ENCODE results near the gene KRTAP10-3. TPM values are rescaled to one million over a fixed set of nuclear protein-coding genes. Genes with fewer than 3 reads are reported as not detected.

The KRTAP10-3 gene
- total and polyA plus RNA-seq, 9 of the 15 experiments (the other 6 are each of a cell fraction or from before 2014, with no cell fraction given): not detected

DNA sequence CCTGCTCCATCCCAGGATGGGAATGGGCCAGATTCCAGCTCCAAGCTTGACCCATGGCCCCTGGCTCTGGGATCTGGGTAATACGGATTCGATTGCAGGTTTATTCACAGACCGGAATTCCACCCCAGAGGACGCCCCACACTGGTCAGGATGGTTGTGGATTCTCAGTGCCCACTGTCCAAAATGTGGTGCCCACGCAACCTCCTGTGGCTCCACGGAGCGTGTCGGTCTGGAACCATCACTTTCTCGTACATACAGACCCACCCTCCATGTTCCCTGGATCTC, 50.2 kb downstream of the KRTAP10-3 start:
- no peak overlapping the region for H3K4me2 ChIP-seq (ENCODE audit: insufficient read depth, low read length)
- H4K20me1 ChIP-seq (replicated peaks; ENCODE audit: control insufficient read depth, insufficient read depth, low read length): peaks cover 15% of the 10 kb centered on the region
- H3K79me2 ChIP-seq (ENCODE audit: control insufficient read depth, insufficient read depth, low read length): no peaks in the 10 kb centered on the region
- no peak overlapping the region for H2AFZ ChIP-seq (ENCODE audit: low read depth, low read length)
- in situ Hi-C loops (cut with MboI): loop anchor here (10.0 kb wide), 1 partner anchor 426 kb away; no protein-coding TSS in a partner anchor
- ATAC-seq (no peak), DNase-seq (ENCODE audit: extremely low read depth in 1 of 4, low spot score in 3 of 4) (no peak), FAIRE-seq (no peak)
- WGBS (ENCODE audit: insufficient coverage, low coverage, missing lambda C conversion rate): 5% methylated on average over 9 of the region's 9 CpGs
- H3K9ac ChIP-seq (ENCODE audit: insufficient read depth in 1 of 2, low read depth in 2 of 2, low read length in 2 of 2): no peak overlapping the region
- no peaks in the 10 kb centered on the region for H3K36me3 ChIP-seq (ENCODE audit: control insufficient read depth, insufficient read depth, low read length)
- POLR2A ChIA-PET: interaction anchor here (1.0 kb wide), 1 partner anchor 9 kb away, joined by 3 read pairs; no protein-coding TSS in a partner anchor
- intact Hi-C loops (cut with micrococcal nuclease): no loop called here
- peaks cover 40 to 59% of the 10 kb centered on the region in 2 experiments for H3K27me3 ChIP-seq (ENCODE audit: control insufficient read depth in 2 of 2, insufficient read depth in 2 of 2, low read length in 2 of 2)
- BruUV-seq (replicated peaks): no TSS peak
- H3K9me1 ChIP-seq (ENCODE audit: control insufficient read depth, insufficient read depth, low read length): no peaks in the 10 kb centered on the region
- H3K9me3 ChIP-seq (replicated peaks; ENCODE audit: control insufficient read depth, insufficient read depth, low read depth, low read length): no peaks in the 10 kb centered on the region
- no peak overlapping the region for H3K27ac ChIP-seq (ENCODE audit: extremely low read depth, low read depth, low read length)
- TF ChIP-seq KAT7 (CRISPR knock-in tag; IDR thresholded peaks at IDR 0.05; ENCODE audit: borderline replicate concordance): no peak
- no peak for TF ChIP-seq KLF16 (IDR thresholded peaks at IDR 0.05)
- no peak for TF ChIP-seq ZNF583 (CRISPR knock-in tag; IDR thresholded peaks at IDR 0.05)
- TF ChIP-seq, protein P1, sequence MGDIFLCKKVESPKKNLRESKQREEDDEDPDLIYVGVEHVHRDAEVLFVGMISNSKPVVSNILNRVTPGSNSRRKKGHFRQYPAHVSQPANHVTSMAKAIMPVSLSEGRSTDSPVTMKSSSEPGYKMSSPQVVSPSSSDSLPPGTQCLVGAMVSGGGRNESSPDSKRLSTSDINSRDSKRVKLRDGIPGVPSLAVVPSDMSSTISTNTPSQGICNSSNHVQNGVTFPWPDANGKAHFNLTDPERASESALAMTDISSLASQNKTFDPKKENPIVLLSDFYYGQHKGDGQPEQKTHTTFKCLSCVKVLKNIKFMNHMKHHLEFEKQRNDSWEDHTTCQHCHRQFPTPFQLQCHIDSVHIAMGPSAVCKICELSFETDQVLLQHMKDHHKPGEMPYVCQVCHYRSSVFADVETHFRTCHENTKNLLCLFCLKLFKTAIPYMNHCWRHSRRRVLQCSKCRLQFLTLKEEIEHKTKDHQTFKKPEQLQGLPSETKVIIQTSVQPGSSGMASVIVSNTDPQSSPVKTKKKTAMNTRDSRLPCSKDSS (IDR thresholded peaks at IDR 0.05; ENCODE audit: low read depth, partially characterized antibody): no peak
- TF ChIP-seq ZNF224 (CRISPR knock-in tag; IDR thresholded peaks at IDR 0.05): no peak
- no peak for TF ChIP-seq ZFX (CRISPR knock-in tag; IDR thresholded peaks at IDR 0.05)
- TF ChIP-seq, protein P2, sequence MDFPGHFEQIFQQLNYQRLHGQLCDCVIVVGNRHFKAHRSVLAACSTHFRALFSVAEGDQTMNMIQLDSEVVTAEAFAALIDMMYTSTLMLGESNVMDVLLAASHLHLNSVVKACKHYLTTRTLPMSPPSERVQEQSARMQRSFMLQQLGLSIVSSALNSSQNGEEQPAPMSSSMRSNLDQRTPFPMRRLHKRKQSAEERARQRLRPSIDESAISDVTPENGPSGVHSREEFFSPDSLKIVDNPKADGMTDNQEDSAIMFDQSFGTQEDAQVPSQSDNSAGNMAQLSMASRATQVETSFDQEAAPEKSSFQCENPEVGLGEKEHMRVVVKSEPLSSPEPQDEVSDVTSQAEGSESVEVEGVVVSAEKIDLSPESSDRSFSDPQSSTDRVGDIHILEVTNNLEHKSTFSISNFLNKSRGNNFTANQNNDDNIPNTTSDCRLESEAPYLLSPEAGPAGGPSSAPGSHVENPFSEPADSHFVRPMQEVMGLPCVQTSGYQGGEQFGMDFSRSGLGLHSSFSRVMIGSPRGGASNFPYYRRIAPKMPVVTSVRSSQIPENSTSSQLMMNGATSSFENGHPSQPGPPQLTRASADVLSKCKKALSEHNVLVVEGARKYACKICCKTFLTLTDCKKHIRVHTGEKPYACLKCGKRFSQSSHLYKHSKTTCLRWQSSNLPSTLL (IDR thresholded peaks at IDR 0.05): no peak
- no peak for TF ChIP-seq ZNF311 (CRISPR knock-in tag; IDR thresholded peaks at IDR 0.05)
- TF ChIP-seq, protein P3, sequence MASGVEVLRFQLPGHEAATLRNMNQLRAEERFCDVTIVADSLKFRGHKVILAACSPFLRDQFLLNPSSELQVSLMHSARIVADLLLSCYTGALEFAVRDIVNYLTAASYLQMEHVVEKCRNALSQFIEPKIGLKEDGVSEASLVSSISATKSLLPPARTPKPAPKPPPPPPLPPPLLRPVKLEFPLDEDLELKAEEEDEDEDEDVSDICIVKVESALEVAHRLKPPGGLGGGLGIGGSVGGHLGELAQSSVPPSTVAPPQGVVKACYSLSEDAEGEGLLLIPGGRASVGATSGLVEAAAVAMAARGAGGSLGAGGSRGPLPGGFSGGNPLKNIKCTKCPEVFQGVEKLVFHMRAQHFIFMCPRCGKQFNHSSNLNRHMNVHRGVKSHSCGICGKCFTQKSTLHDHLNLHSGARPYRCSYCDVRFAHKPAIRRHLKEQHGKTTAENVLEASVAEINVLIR (CRISPR knock-in tag; IDR thresholded peaks at IDR 0.05): no peak
- TF ChIP-seq, protein P4, sequence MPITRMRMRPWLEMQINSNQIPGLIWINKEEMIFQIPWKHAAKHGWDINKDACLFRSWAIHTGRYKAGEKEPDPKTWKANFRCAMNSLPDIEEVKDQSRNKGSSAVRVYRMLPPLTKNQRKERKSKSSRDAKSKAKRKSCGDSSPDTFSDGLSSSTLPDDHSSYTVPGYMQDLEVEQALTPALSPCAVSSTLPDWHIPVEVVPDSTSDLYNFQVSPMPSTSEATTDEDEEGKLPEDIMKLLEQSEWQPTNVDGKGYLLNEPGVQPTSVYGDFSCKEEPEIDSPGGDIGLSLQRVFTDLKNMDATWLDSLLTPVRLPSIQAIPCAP (CRISPR knock-in tag; IDR thresholded peaks at IDR 0.05; ENCODE audit: borderline replicate concordance): no peak
- TF ChIP-seq, protein P5, sequence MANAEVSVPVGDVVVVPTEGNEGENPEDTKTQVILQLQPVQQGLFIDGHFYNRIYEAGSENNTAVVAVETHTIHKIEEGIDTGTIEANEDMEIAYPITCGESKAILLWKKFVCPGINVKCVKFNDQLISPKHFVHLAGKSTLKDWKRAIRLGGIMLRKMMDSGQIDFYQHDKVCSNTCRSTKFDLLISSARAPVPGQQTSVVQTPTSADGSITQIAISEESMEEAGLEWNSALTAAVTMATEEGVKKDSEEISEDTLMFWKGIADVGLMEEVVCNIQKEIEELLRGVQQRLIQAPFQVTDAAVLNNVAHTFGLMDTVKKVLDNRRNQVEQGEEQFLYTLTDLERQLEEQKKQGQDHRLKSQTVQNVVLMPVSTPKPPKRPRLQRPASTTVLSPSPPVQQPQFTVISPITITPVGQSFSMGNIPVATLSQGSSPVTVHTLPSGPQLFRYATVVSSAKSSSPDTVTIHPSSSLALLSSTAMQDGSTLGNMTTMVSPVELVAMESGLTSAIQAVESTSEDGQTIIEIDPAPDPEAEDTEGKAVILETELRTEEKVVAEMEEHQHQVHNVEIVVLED (CRISPR knock-in tag; IDR thresholded peaks at IDR 0.05): no peak
- no peak for TF ChIP-seq ZNF354B (CRISPR knock-in tag; IDR thresholded peaks at IDR 0.05)
- no peak for TF ChIP-seq TAF7 (tag; IDR thresholded peaks at IDR 0.05)
- TF ChIP-seq KAT8 (IDR thresholded peaks at IDR 0.05; ENCODE audit: low read depth): no peak
- peaks cover 0 to 27% of the 10 kb centered on the region in 2 experiments; a peak in 2 of 5 replicates for H3K4me1 ChIP-seq (replicated peaks in 1 of 2; ENCODE audit: control insufficient read depth in 2 of 2, insufficient read depth in 2 of 2, low read length in 2 of 2)
- CTCF ChIA-PET (ENCODE audit: low intra/inter-chr PET ratio): no interaction called here
- H3K4me3 ChIP-seq: no peak overlapping the region
